NOMO-1 (cell line): ENCODE results near the gene FLNB.
"Not testable (repeated sequence)": the region's sequence is repeated elsewhere in the genome, so short reads cannot be mapped to it uniquely, and the experiment has no call there.

Experiments
- DNase-seq, 2 experiments: peaks; one replicate each; lab custom pipeline; 2025; ENCODE audit not compliant: unreplicated experiment in 2 of 2; lab: John Stamatoyannopoulos, UW

Gene FLNB

GRCh38 chr3:57978316-57978715 is 29.9 kb upstream of the FLNB start:
- DNase-seq = no peak

- peak; percentile 70 to 79 for DNase-seq
Observed at GRCh38 chr3:57980416-57980815, 27.8 kb upstream of the FLNB start.

- peak; percentile 27 to 34 for DNase-seq
Observed at GRCh38 chr3:57981483-57982087, 26.6 kb upstream of the FLNB start.

GRCh38 chr3:57982561-57983243 is 25.5 kb upstream of the FLNB start:
- DNase-seq = peak; percentile 90 to 95

- DNase-seq = peak; percentile 99 to 100
Observed at GRCh38 chr3:57983734-57984518, 24.3 kb upstream of the FLNB start.

- peak in 1 of 2 experiments; percentile 18 for DNase-seq
Observed at GRCh38 chr3:57985176-57985983, 22.8 kb upstream of the FLNB start.

- DNase-seq = no peak
Observed at GRCh38 chr3:57985984-57986246, 22.3 kb upstream of the FLNB start.

GRCh38 chr3:57986261-57986660 is 22.0 kb upstream of the FLNB start:
- DNase-seq = no peak

- not testable (repeated sequence) for DNase-seq
Observed at GRCh38 chr3:57989198-57989597, 19.0 kb upstream of the FLNB start.

GRCh38 chr3:57989646-57990045 is 18.6 kb upstream of the FLNB start:
- no peak for DNase-seq

- no peak for DNase-seq
Observed at GRCh38 chr3:57992452-57993213, 15.6 kb upstream of the FLNB start.

GRCh38 chr3:57998366-57999283 is 9.6 kb upstream of the FLNB start:
- peak; percentile 61 to 68 for DNase-seq

GRCh38 chr3:57999417-58000115 is 8.7 kb upstream of the FLNB start:
- no peak for DNase-seq

- peak; percentile 58 to 61 for DNase-seq
Observed at GRCh38 chr3:58000306-58001085, 7.7 kb upstream of the FLNB start.

- no peak for DNase-seq
Observed at GRCh38 chr3:58001086-58001467, 7.1 kb upstream of the FLNB start.

- DNase-seq = no peak
Observed at GRCh38 chr3:58001979-58002378, 6.2 kb upstream of the FLNB start.

GRCh38 chr3:58003093-58003492 is 5.1 kb upstream of the FLNB start:
- peak; percentile 50 to 61 for DNase-seq

GRCh38 chr3:58004973-58005372 is 3.2 kb upstream of the FLNB start:
- DNase-seq = no peak
